Upper lobe of right lung (tissue), 1 donor: ENCODE data around the gene BCL7C. TPM values are rescaled to one million over a fixed set of nuclear protein-coding genes. Genes with fewer than 3 reads are reported as not detected.
A peak's percentile ranks its signal among the peaks of the same experiment; 100 is the strongest.

Source experiments
- ATAC-seq: fragments of 200-7000 bp; cut with Tn5 transposase; one replicate; pipeline ENCODE4 v1.9.1; 2020; ENCODE audit warnings: mild to moderate bottlenecking, moderate library complexity
- DNase-seq: peaks from one replicate; pipeline ENCODE4 v3.0.0-alpha.2; 2020
- H3K27ac ChIP-seq: fragments of 200-600 bp; one replicate; pipeline ENCODE4 v1.8.0; 2022
- H3K27me3 ChIP-seq: fragments of 200-600 bp; one replicate; pipeline ENCODE4 v1.8.0; 2022; ENCODE audit warnings: mild to moderate bottlenecking
- H3K36me3 ChIP-seq: fragments of 200-600 bp; one replicate; pipeline ENCODE4 v1.8.0; 2022
- H3K4me1 ChIP-seq: fragments of 200-600 bp; one replicate; pipeline ENCODE4 v1.8.0; 2022
- H3K4me3 ChIP-seq: fragments of 200-600 bp; one replicate; pipeline ENCODE4 v1.8.0; 2022; ENCODE audit warnings: mild to moderate bottlenecking
- H3K9me3 ChIP-seq: fragments of 200-600 bp; one replicate; pipeline ENCODE4 v1.8.0; 2022
- CTCF ChIP-seq: fragments of 200-600 bp; IDR thresholded peaks from one replicate; pipeline ENCODE4 v1.8.0; 2022; ENCODE audit warnings: antibody characterized with exemption
- intact Hi-C: fragments of 100-400 bp; cut with DNase I; formaldehyde crosslinking; loops from one replicate; pipeline ENCODE4 v1.11.0; 2022
- total RNA-seq: library from RNA; stranded (reverse); fragmentation: NEBNext Ultra II Directional; extraction: Animal tissue kit (Norgen Biotek cat#: 25700); gene quantifications from one replicate; pipeline ENCODE4 v1.2.1, GENCODE V29; 2021
- donor health status: DM: no; HTN: yes; CAD: no; lungs with severe emphysema.

BCL7C gene
- total RNA-seq, 1 donor from 2014 or later = 25.3 TPM

- no peak for TF ChIP-seq CTCF
- peak overlapping the region; percentile 75 for H3K27ac ChIP-seq
- no peaks in the 10 kb centered on the region for H3K9me3 ChIP-seq
- intact Hi-C loops = no loop called here
- peaks cover 8% of the 10 kb centered on the region for H3K4me1 ChIP-seq
- no peaks in the 10 kb centered on the region for H3K36me3 ChIP-seq
- no peaks in the 10 kb centered on the region for H3K27me3 ChIP-seq
- DNase-seq = no peak
- no peak for ATAC-seq
- peak overlapping the region; percentile 72 for H3K4me3 ChIP-seq
Observed at GRCh38 chr16:30921459-30921747, 27.5 kb upstream of the BCL7C start.

- DNase-seq (no peak), ATAC-seq (no peak)
- H3K27me3 ChIP-seq = no peaks in the 10 kb centered on the region
- intact Hi-C loops = no loop called here
- no peak for TF ChIP-seq CTCF
- peaks cover 8% of the 10 kb centered on the region for H3K4me1 ChIP-seq
- no peaks in the 10 kb centered on the region for H3K9me3 ChIP-seq
- no peak overlapping the region for H3K27ac ChIP-seq
- H3K4me3 ChIP-seq = no peak overlapping the region
- no peaks in the 10 kb centered on the region for H3K36me3 ChIP-seq
Observed at GRCh38 chr16:30920891-30921290, 27.0 kb upstream of the BCL7C start.

GRCh38 chr16:30918614-30919013 is 24.7 kb upstream of the BCL7C start:
- Histone ChIP-seq H3K36me3 (no peaks in the 10 kb centered on the region), H3K4me3 (no peak overlapping the region), H3K9me3 (no peaks in the 10 kb centered on the region), H3K27ac (no peak overlapping the region), H3K4me1 (peaks cover 4% of the 10 kb centered on the region), H3K27me3 (no peaks in the 10 kb centered on the region)
- TF ChIP-seq CTCF = no peak
- intact Hi-C loops = no loop called here
- ATAC-seq (no peak), DNase-seq (no peak)

DNA sequence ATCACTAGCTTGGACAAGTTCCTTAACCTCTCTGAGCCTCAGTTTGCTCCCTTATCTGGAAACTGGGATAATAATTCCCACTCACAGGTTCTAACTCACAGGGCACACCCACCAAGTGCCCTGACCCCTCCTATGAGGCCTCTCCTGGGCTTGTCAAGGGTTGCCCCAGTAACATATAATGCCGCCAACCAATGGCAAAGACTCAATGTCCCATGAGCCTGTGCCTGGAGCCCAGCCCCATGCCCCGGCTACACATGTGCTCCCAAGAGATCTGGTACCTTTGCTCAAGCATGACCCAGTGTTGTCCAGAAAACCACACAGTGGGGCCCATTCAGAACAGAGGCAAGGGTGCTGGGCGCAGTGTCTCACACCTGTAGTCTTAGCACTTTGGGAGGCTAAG is 21.0 kb upstream of the BCL7C start:
- no peak for DNase-seq
- no peaks in the 10 kb centered on the region for H3K4me1 ChIP-seq
- intact Hi-C loops = no loop called here

DNA sequence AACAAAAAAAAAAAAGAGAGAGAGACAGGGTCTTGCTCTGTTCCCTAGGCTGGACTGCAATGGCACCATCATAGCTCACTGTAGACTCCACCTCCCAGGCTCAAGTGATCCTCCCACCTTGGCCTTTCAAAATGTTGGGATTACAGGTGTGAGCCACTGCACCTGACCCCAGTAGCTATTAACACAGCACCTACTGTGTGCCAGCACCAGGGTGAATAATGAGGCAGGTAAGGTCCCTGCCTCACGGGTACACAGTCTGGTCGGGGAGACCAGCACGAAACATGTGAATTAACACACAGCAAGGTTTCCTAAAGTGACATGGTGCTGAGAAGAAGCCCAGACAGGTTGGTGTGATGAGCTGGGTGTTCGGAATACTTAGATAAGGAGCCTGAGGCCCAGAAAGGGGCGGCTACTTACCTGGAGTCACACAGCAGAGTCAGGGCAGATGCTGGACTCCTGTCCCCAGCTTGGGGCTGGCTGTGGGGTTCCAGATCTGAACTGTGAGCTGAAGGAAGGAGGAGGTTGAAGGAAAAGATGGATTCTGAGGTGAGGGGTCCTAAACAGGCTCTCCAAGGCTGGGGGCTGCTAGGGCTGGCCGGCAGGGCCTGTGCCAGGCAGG is 19.0 kb upstream of the BCL7C start:
- H3K27me3 ChIP-seq = no peaks in the 10 kb centered on the region
- H3K4me3 ChIP-seq = no peak overlapping the region
- no peak overlapping the region for H3K27ac ChIP-seq
- ATAC-seq = no peak
- no peak for TF ChIP-seq CTCF
- no peaks in the 10 kb centered on the region for H3K4me1 ChIP-seq
- intact Hi-C loops = no loop called here
- no peaks in the 10 kb centered on the region for H3K36me3 ChIP-seq
- no peaks in the 10 kb centered on the region for H3K9me3 ChIP-seq
- DNase-seq = no peak

More for the DNA sequence above, 21.0 kb upstream of the BCL7C start:
- ATAC-seq = no peak
- no peaks in the 10 kb centered on the region for H3K27me3 ChIP-seq
- TF ChIP-seq CTCF = no peak
- H3K9me3 ChIP-seq = no peaks in the 10 kb centered on the region
- no peaks in the 10 kb centered on the region for H3K36me3 ChIP-seq
- H3K4me3 ChIP-seq = no peak overlapping the region
- H3K27ac ChIP-seq = no peak overlapping the region

DNA sequence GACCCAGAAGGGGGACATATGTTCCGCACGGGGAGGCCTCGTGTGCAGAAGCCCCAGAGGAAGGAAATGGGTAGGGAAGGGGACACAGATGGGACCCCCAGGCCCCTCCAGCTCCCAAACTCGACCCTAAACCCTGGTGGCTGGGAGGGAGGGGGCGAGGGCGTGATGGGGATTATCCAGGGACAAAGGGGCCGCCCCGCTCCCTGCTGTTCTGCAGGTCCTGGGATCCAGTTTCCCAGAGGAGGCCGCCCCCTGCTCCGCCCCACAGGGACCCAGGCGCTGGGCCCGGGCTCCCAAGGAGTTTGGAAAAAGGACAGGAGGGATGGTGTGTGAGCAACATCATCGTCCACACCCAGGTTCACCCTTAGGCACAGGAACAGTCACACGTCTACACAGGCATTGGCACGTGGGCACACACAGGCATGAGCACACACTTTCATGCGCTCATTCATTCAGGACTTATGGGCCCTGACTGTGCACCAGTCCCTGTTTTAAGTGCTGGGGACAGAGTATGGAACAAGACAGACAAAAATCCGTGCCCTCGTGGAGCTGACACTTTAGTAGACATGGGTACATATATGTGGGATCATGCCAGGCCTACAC is 16.7 kb upstream of the BCL7C start:
- no peak for TF ChIP-seq CTCF
- ATAC-seq (peak; percentile 8), DNase-seq (no peak)
- H3K4me1 ChIP-seq = no peaks in the 10 kb centered on the region
- H3K4me3 ChIP-seq = no peak overlapping the region
- H3K27me3 ChIP-seq = no peaks in the 10 kb centered on the region
- H3K27ac ChIP-seq = no peak overlapping the region
- no peaks in the 10 kb centered on the region for H3K9me3 ChIP-seq
- intact Hi-C loops = no loop called here
- no peaks in the 10 kb centered on the region for H3K36me3 ChIP-seq
